Erythroblast (primary cell): ENCODE measurements around the gene OR4E2.

Experiments
- GATA1 ChIP-seq: IDR thresholded peaks from 2 replicates; pipeline ENCODE4 v1.6.1; 2011; ENCODE audit warnings: low read depth, mild to moderate bottlenecking, control low read depth, low read length, moderate library complexity
- POLR2A ChIP-seq: IDR thresholded peaks from 2 replicates; pipeline ENCODE4 v1.6.1; 2011; ENCODE audit warnings: mild to moderate bottlenecking, low read length

GRCh38 chr14:21654215-21654614 lies 580 bp downstream of the OR4E2 start:
- TF ChIP-seq POLR2A (no peak), GATA1 (no peak)
